Measurements from ENCODE around the gene CORO1C.
"Not testable (repeated sequence)": the region's sequence is repeated elsewhere in the genome, so short reads cannot be mapped to it uniquely, and the experiment has no call there.

DNA sequence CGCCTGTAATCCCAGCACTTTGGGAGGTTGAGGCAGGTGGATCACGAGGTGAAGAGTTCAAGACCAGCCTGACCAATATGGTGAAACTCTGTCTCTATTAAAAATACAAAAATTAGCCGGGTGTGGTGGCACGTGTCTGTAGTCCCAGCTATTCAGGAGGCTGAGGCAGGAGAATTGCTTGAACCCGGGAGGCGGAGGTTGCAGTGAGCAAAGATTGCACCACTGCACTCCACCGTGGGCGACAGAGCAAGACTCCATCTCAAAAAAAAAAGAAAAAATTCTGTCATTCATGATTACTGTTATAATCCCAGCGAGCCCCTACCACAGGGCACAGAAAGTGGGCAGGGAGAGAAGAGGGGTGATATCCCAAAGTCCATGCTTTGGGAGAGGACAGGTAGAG, 40.5 kb upstream of the CORO1C start:
- TF ChIP-seq, protein P1, sequence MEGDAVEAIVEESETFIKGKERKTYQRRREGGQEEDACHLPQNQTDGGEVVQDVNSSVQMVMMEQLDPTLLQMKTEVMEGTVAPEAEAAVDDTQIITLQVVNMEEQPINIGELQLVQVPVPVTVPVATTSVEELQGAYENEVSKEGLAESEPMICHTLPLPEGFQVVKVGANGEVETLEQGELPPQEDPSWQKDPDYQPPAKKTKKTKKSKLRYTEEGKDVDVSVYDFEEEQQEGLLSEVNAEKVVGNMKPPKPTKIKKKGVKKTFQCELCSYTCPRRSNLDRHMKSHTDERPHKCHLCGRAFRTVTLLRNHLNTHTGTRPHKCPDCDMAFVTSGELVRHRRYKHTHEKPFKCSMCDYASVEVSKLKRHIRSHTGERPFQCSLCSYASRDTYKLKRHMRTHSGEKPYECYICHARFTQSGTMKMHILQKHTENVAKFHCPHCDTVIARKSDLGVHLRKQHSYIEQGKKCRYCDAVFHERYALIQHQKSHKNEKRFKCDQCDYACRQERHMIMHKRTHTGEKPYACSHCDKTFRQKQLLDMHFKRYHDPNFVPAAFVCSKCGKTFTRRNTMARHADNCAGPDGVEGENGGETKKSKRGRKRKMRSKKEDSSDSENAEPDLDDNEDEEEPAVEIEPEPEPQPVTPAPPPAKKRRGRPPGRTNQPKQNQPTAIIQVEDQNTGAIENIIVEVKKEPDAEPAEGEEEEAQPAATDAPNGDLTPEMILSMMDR (IDR thresholded peaks at IDR 0.05): not testable (repeated sequence)
- TF ChIP-seq EZH2phosphoT487 (IDR thresholded peaks at IDR 0.05): not testable (repeated sequence)
